ENCODE results near the gene EBI3. TPM values are rescaled to one million over a fixed set of nuclear protein-coding genes. Genes with fewer than 3 reads are reported as not detected.
A peak's percentile ranks its signal among the peaks of the same experiment; 100 is the strongest.
"Not testable (repeated sequence)": the region's sequence is repeated elsewhere in the genome, so short reads cannot be mapped to it uniquely, and the experiment has no call there.

Gene EBI3
- total and polyA plus RNA-seq, 7 experiments from 2014 or later: 0.44 to 8.8 TPM; not detected in 5

- Mint-ChIP-seq H3K27ac (peak overlapping the region in 2 of 9 donors; percentile 14 to 15), H3K4me1 (peaks cover 10 to 31% (median 25%) of the 10 kb centered on the region in 7 donors), H3K4me3 (peak overlapping the region in 2 of 10 donors; percentile 55 to 63), H3K9me3 (peaks cover 0 to 7% (median 0%) of the 10 kb centered on the region in 11 donors), H3K27me3 (peaks cover 0 to 3% (median 0%) of the 10 kb centered on the region in 5 donors), H3K36me3 (peaks cover 0 to 6% (median 0%) of the 10 kb centered on the region in 5 donors)
- ATAC-seq (no peak), DNase-seq (no peak)
- no peak overlapping the region for H3K27ac ChIP-seq (ENCODE audit: low read depth, low read length)
- POLR2A ChIA-PET: no interaction called here
- CTCF ChIA-PET: interaction anchor here (0.6 kb wide), 1 partner anchor 198 kb away, joined by 3 read pairs; no protein-coding TSS in a partner anchor
- intact Hi-C loops (cut with micrococcal nuclease): loop anchor here in 1 of 2 donors (1.0 kb wide), 1 partner anchor 199 kb away; no protein-coding TSS in a partner anchor
- peaks cover 0 to 6% (median 0%) of the 10 kb centered on the region in 3 experiments for H3K36me3 ChIP-seq (ENCODE audit: control insufficient read depth in 2 of 3, insufficient read depth in 3 of 3, low read length in 3 of 3)
- H3K4me3 ChIP-seq (ENCODE audit: low read length): no peak overlapping the region
- peaks cover 11 to 12% of the 10 kb centered on the region in 2 donors for H3K4me1 ChIP-seq (ENCODE audit: control insufficient read depth in 2 of 2, insufficient read depth in 2 of 2, low read length in 2 of 2)
- H3K9me3 ChIP-seq (ENCODE audit: control insufficient read depth in 2 of 3, low read length in 3 of 3): no peaks in the 10 kb centered on the region
- no peaks in the 10 kb centered on the region for H3K27me3 ChIP-seq (ENCODE audit: control insufficient read depth in 2 of 2, insufficient read depth in 2 of 2, low read length in 2 of 2)
Measured at GRCh38 chr19:4185413-4186086, 43.8 kb upstream of the EBI3 start.

GRCh38 chr19:4186087-4186993 lies 43.0 kb upstream of the EBI3 start:
- peaks cover 5 to 31% (median 17%) of the 10 kb centered on the region in 7 donors for H3K4me1 Mint-ChIP-seq
- H3K4me3 ChIP-seq (ENCODE audit: low read length): no peak overlapping the region
- H3K36me3 Mint-ChIP-seq: peaks cover 0 to 3% (median 0%) of the 10 kb centered on the region in 5 donors
- ChIA-PET POLR2A (interaction anchor here (0.5 kb wide), 1 partner anchor 484 kb away, joined by 3 read pairs; the partner anchor contains the start of gene MYDGF), CTCF (interaction anchor here (0.6 kb wide), 1 partner anchor 199 kb away, joined by 3 read pairs; no protein-coding TSS in a partner anchor)
- H3K27ac Mint-ChIP-seq: peak overlapping the region in 2 of 9 donors; percentile 14 to 63
- intact Hi-C loops (cut with micrococcal nuclease): loop anchor here in 1 of 2 donors (1.0 kb wide), 1 partner anchor 200 kb away; no protein-coding TSS in a partner anchor
- H3K27ac ChIP-seq (ENCODE audit: low read depth, low read length): no peak overlapping the region
- peak overlapping the region in 1 of 10 donors; percentile 63 for H3K4me3 Mint-ChIP-seq
- no peaks in the 10 kb centered on the region for H3K27me3 ChIP-seq (ENCODE audit: control insufficient read depth in 2 of 2, insufficient read depth in 2 of 2, low read length in 2 of 2)
- H3K27me3 Mint-ChIP-seq: peaks cover 0 to 3% (median 0%) of the 10 kb centered on the region in 5 donors
- H3K9me3 ChIP-seq (ENCODE audit: control insufficient read depth in 2 of 3, low read length in 3 of 3): no peaks in the 10 kb centered on the region
- peaks cover 0 to 6% (median 0%) of the 10 kb centered on the region in 3 experiments for H3K36me3 ChIP-seq (ENCODE audit: control insufficient read depth in 2 of 3, insufficient read depth in 3 of 3, low read length in 3 of 3)
- H3K4me1 ChIP-seq (ENCODE audit: control insufficient read depth in 2 of 2, insufficient read depth in 2 of 2, low read length in 2 of 2): peaks cover 3 to 6% of the 10 kb centered on the region in 2 donors
- ATAC-seq: peak; percentile 76
- peak; percentile 49 to 84 (median 65) for DNase-seq
- peaks cover 0 to 7% (median 0%) of the 10 kb centered on the region in 11 donors for H3K9me3 Mint-ChIP-seq

- POLR2A ChIA-PET: interaction anchor here (0.6 kb wide), 1 partner anchor 423 kb away, joined by 3 read pairs; no protein-coding TSS in a partner anchor
- Mint-ChIP-seq H3K9me3 (peaks cover 0 to 5% (median 0%) of the 10 kb centered on the region in 11 donors), H3K27me3 (peaks cover 0 to 3% (median 0%) of the 10 kb centered on the region in 5 donors), H3K4me3 (no peak overlapping the region), H3K36me3 (peaks cover 0 to 3% (median 0%) of the 10 kb centered on the region in 5 donors), H3K27ac (peak overlapping the region in 1 of 9 donors; percentile 52), H3K4me1 (peaks cover 5 to 25% (median 9%) of the 10 kb centered on the region in 7 donors)
- no peaks in the 10 kb centered on the region for H3K36me3 ChIP-seq (ENCODE audit: control insufficient read depth in 2 of 3, insufficient read depth in 3 of 3, low read length in 3 of 3)
- H3K4me1 ChIP-seq (ENCODE audit: control insufficient read depth in 2 of 2, insufficient read depth in 2 of 2, low read length in 2 of 2): no peaks in the 10 kb centered on the region
- H3K27ac ChIP-seq (ENCODE audit: low read depth, low read length): no peak overlapping the region
- intact Hi-C loops (cut with micrococcal nuclease): no loop called here
- ATAC-seq: no peak
- H3K27me3 ChIP-seq (ENCODE audit: control insufficient read depth in 2 of 2, insufficient read depth in 2 of 2, low read length in 2 of 2): no peaks in the 10 kb centered on the region
- no peaks in the 10 kb centered on the region for H3K9me3 ChIP-seq (ENCODE audit: control insufficient read depth in 2 of 3, low read length in 3 of 3)
- CTCF ChIA-PET: no interaction called here
- no peak for DNase-seq
- no peak overlapping the region for H3K4me3 ChIP-seq (ENCODE audit: low read length)
Measured at GRCh38 chr19:4187313-4188122, 41.8 kb upstream of the EBI3 start.

- Mint-ChIP-seq H3K4me1 (peaks cover 0 to 18% (median 5%) of the 10 kb centered on the region in 7 donors), H3K27ac (no peak overlapping the region), H3K36me3 (peaks cover 0 to 7% (median 0%) of the 10 kb centered on the region in 5 donors), H3K4me3 (no peak overlapping the region), H3K27me3 (peaks cover 9 to 14% (median 12%) of the 10 kb centered on the region in 5 donors), H3K9me3 (peaks cover 0 to 5% (median 0%) of the 10 kb centered on the region in 11 donors)
- Histone ChIP-seq H3K27me3 (ENCODE audit: control insufficient read depth in 2 of 2, insufficient read depth in 2 of 2, low read length in 2 of 2) (no peaks in the 10 kb centered on the region), H3K36me3 (ENCODE audit: control insufficient read depth in 2 of 3, insufficient read depth in 3 of 3, low read length in 3 of 3) (no peaks in the 10 kb centered on the region), H3K27ac (ENCODE audit: low read depth, low read length) (no peak overlapping the region), H3K4me1 (ENCODE audit: control insufficient read depth in 2 of 2, insufficient read depth in 2 of 2, low read length in 2 of 2) (no peaks in the 10 kb centered on the region), H3K9me3 (ENCODE audit: control insufficient read depth in 2 of 3, low read length in 3 of 3) (no peaks in the 10 kb centered on the region), H3K4me3 (ENCODE audit: low read length) (no peak overlapping the region)
- intact Hi-C loops (cut with micrococcal nuclease): no loop called here
- CTCF ChIA-PET: no interaction called here
- DNase-seq (no peak), ATAC-seq (no peak)
- POLR2A ChIA-PET: no interaction called here
Measured at GRCh38 chr19:4189641-4190040, 39.7 kb upstream of the EBI3 start.

GRCh38 chr19:4192537-4192936 lies 36.8 kb upstream of the EBI3 start:
- H3K27me3 Mint-ChIP-seq: peaks cover 17 to 40% (median 38%) of the 10 kb centered on the region in 5 donors
- POLR2A ChIA-PET; H3K4me1 Mint-ChIP-seq; H3K9me3 Mint-ChIP-seq; H3K36me3 ChIP-seq (ENCODE audit: control insufficient read depth in 2 of 3, insufficient read depth in 3 of 3, low read length in 3 of 3); H3K4me3 Mint-ChIP-seq; H3K4me1 ChIP-seq (ENCODE audit: control insufficient read depth in 2 of 2, insufficient read depth in 2 of 2, low read length in 2 of 2); H3K27ac ChIP-seq (ENCODE audit: low read depth, low read length); CTCF ChIA-PET; H3K9me3 ChIP-seq (ENCODE audit: control insufficient read depth in 2 of 3, low read length in 3 of 3); intact Hi-C loops (cut with micrococcal nuclease); H3K4me3 ChIP-seq (ENCODE audit: low read length); ATAC-seq; DNase-seq; H3K27ac Mint-ChIP-seq: not testable (repeated sequence)
- peaks cover 5 to 13% (median 5%) of the 10 kb centered on the region in 5 donors for H3K36me3 Mint-ChIP-seq
- peaks cover 0 to 19% of the 10 kb centered on the region in 2 donors for H3K27me3 ChIP-seq (ENCODE audit: control insufficient read depth in 2 of 2, insufficient read depth in 2 of 2, low read length in 2 of 2)

- H3K27me3 Mint-ChIP-seq: peaks cover 29 to 52% (median 52%) of the 10 kb centered on the region in 5 donors
Measured at GRCh38 chr19:4194353-4194752, 35.0 kb upstream of the EBI3 start.

More at GRCh38 chr19:4194353-4194752, 35.0 kb upstream of the EBI3 start:
- CTCF ChIA-PET: no interaction called here
- peaks cover 0 to 10% (median 2%) of the 10 kb centered on the region in 11 donors for H3K9me3 Mint-ChIP-seq
- POLR2A ChIA-PET: no interaction called here
- H3K36me3 Mint-ChIP-seq: peaks cover 8 to 16% (median 9%) of the 10 kb centered on the region in 5 donors
- Histone ChIP-seq H3K4me1 (ENCODE audit: control insufficient read depth in 2 of 2, insufficient read depth in 2 of 2, low read length in 2 of 2) (no peaks in the 10 kb centered on the region), H3K27ac (ENCODE audit: low read depth, low read length) (no peak overlapping the region), H3K9me3 (ENCODE audit: control insufficient read depth in 2 of 3, low read length in 3 of 3) (no peaks in the 10 kb centered on the region), H3K4me3 (ENCODE audit: low read length) (no peak overlapping the region), H3K27me3 (ENCODE audit: control insufficient read depth in 2 of 2, insufficient read depth in 2 of 2, low read length in 2 of 2) (peaks cover 0 to 20% of the 10 kb centered on the region in 2 donors), H3K36me3 (ENCODE audit: control insufficient read depth in 2 of 3, insufficient read depth in 3 of 3, low read length in 3 of 3) (no peaks in the 10 kb centered on the region)
- intact Hi-C loops (cut with micrococcal nuclease): no loop called here
- H3K4me1 Mint-ChIP-seq: peaks cover 8 to 18% (median 11%) of the 10 kb centered on the region in 7 donors
- no peak for ATAC-seq
- no peak for DNase-seq
- H3K27ac Mint-ChIP-seq: no peak overlapping the region
- no peak overlapping the region for H3K4me3 Mint-ChIP-seq

Data from naive thymus-derived CD4-positive, alpha-beta T cell (primary cell).